Loucy (cell line): ENCODE data around the gene ANKRD39.

Source experiments
- EZH2phosphoT487 ChIP-seq: fragments of 200-600 bp; IDR thresholded peaks from 2 replicates; pipeline ENCODE4 v1.6.1; 2018; ENCODE audit warnings: antibody characterized with exemption, mild to moderate bottlenecking, moderate library complexity, borderline replicate concordance
- TF ChIP-seq, protein P1 (sequence below): fragments of 200-600 bp; sonication (generic); conservative IDR thresholded peaks from 2 replicates; pipeline ENCODE4 v1.5.1; 2014; ENCODE audit warnings: mild to moderate bottlenecking, antibody characterized with exemption, low read length

GRCh38 chr2:96899413-96899741 is 41.6 kb upstream of the ANKRD39 start:
- TF ChIP-seq, protein P1, sequence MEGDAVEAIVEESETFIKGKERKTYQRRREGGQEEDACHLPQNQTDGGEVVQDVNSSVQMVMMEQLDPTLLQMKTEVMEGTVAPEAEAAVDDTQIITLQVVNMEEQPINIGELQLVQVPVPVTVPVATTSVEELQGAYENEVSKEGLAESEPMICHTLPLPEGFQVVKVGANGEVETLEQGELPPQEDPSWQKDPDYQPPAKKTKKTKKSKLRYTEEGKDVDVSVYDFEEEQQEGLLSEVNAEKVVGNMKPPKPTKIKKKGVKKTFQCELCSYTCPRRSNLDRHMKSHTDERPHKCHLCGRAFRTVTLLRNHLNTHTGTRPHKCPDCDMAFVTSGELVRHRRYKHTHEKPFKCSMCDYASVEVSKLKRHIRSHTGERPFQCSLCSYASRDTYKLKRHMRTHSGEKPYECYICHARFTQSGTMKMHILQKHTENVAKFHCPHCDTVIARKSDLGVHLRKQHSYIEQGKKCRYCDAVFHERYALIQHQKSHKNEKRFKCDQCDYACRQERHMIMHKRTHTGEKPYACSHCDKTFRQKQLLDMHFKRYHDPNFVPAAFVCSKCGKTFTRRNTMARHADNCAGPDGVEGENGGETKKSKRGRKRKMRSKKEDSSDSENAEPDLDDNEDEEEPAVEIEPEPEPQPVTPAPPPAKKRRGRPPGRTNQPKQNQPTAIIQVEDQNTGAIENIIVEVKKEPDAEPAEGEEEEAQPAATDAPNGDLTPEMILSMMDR, result no peak
- no peak for TF ChIP-seq EZH2phosphoT487
